Retinal pigment epithelial cell (primary cell): Measurements from ENCODE around the gene GPR45.

Source experiments
- DNase-seq: peaks from one replicate; pipeline ENCODE4 v3.0.0-alpha.2; 2010; ENCODE audit warnings: low read depth
- H3K4me3 ChIP-seq: 2 replicates; pipeline ENCODE4 v1.5.1; 2011; ENCODE audit warnings: mild to moderate bottlenecking, low read length, control low read depth, moderate library complexity
- CTCF ChIP-seq: conservative IDR thresholded peaks from 2 replicates; pipeline ENCODE4 v1.5.1; 2011; ENCODE audit warnings: low read depth, low read length, control low read depth, inconsistent platforms

GPR45 gene

GRCh38 chr2:105283532-105283931 lies 42.0 kb downstream of the GPR45 start:
- no peak overlapping the region for H3K4me3 ChIP-seq
- DNase-seq: no peak
- TF ChIP-seq CTCF: no peak

- TF ChIP-seq CTCF: peak; percentile 65
- DNase-seq: peak; percentile 7
- H3K4me3 ChIP-seq: no peak overlapping the region
Measured at GRCh38 chr2:105287692-105288091, 46.1 kb downstream of the GPR45 start.

- no peak for TF ChIP-seq CTCF
- no peak for DNase-seq
- no peak overlapping the region for H3K4me3 ChIP-seq
Measured at GRCh38 chr2:105288133-105288532, 46.6 kb downstream of the GPR45 start.

- no peak for TF ChIP-seq CTCF
- DNase-seq: no peak
- H3K4me3 ChIP-seq: no peak overlapping the region
Measured at GRCh38 chr2:105290981-105291660, 49.6 kb downstream of the GPR45 start.

- no peak for DNase-seq
- H3K4me3 ChIP-seq: no peak overlapping the region
- no peak for TF ChIP-seq CTCF
Measured at GRCh38 chr2:105291981-105292380, 50.4 kb downstream of the GPR45 start.
